Fibroblast of lung (primary cell): ENCODE results near the gene SMC1A. TPM values are rescaled to one million over a fixed set of nuclear protein-coding genes. Genes with fewer than 3 reads are reported as not detected.

Experiments
- DNase-seq, 2 donors: peaks; one replicate each; pipeline versions ENCODE4 v3.0.0 to v3.0.0-alpha.2; 2010; ENCODE audit warnings: low read depth in 2 of 2
- H2AFZ ChIP-seq: 2 replicates; pipeline ENCODE4 v1.5.1; 2012; ENCODE audit warnings: low read length, control low read depth, inconsistent platforms
- H3K27ac ChIP-seq: 2 replicates; pipeline ENCODE4 v1.5.1; 2011; ENCODE audit warnings: low read length, control low read depth; ENCODE audit not compliant: insufficient read depth
- H3K27me3 ChIP-seq: 2 replicates; pipeline ENCODE4 v1.5.1; 2011; ENCODE audit warnings: mild to moderate bottlenecking, low read length; ENCODE audit not compliant: control insufficient read depth, insufficient read depth
- H3K36me3 ChIP-seq: 2 replicates; pipeline ENCODE4 v1.5.1; 2011; ENCODE audit warnings: low read length; ENCODE audit not compliant: control insufficient read depth, insufficient read depth
- H3K4me1 ChIP-seq: 2 replicates; pipeline ENCODE4 v1.5.1; 2011; ENCODE audit warnings: low read length; ENCODE audit not compliant: control insufficient read depth, insufficient read depth; ENCODE audit errors: extremely low read depth
- H3K4me2 ChIP-seq: 2 replicates; pipeline ENCODE4 v1.5.1; 2011; ENCODE audit warnings: low read length, control low read depth; ENCODE audit not compliant: insufficient read depth; ENCODE audit errors: extremely low read depth
- H3K4me3 ChIP-seq, 4 experiments: fragments of 200-600 bp in 1 of 4; sonication (generic) in 1 of 4; replicated peaks in 1 of 4; 2 replicates each; pipeline ENCODE4 v1.5.1; 2011 to 2016; ENCODE audit warnings: low read length in 4 of 4, low read depth in 3 of 4, mild to moderate bottlenecking in 3 of 4, control low read depth in 2 of 4, inconsistent platforms in 1 of 4, mixed read lengths in 1 of 4; ENCODE audit not compliant: insufficient read depth in 1 of 4; ENCODE audit errors: control extremely low read depth in 1 of 4
- H3K79me2 ChIP-seq: 2 replicates; pipeline ENCODE4 v1.5.1; 2012; ENCODE audit warnings: mild to moderate bottlenecking, low read length, inconsistent platforms; ENCODE audit not compliant: control insufficient read depth, insufficient read depth
- H3K9ac ChIP-seq: 2 replicates; pipeline ENCODE4 v1.5.1; 2011; ENCODE audit warnings: mild to moderate bottlenecking, low read length, control low read depth; ENCODE audit not compliant: insufficient read depth
- H3K9me3 ChIP-seq: 2 replicates; pipeline ENCODE4 v1.5.1; 2012; ENCODE audit warnings: low read depth, low read length; ENCODE audit not compliant: control insufficient read depth, insufficient read depth
- H4K20me1 ChIP-seq: 2 replicates; pipeline ENCODE4 v1.5.1; 2011; ENCODE audit warnings: low read length; ENCODE audit not compliant: control insufficient read depth, insufficient read depth; ENCODE audit errors: extremely low read depth
- CTCF ChIP-seq, 2 donors: IDR thresholded peaks in 1 of 2; conservative IDR thresholded peaks in 1 of 2; 1 replicate in 1 of 2; 2 replicates in 1 of 2; pipeline ENCODE4 v1.5.1; 2011 to 2012; ENCODE audit warnings: low read length in 2 of 2, control low read depth in 1 of 2, inconsistent platforms in 1 of 2, low read depth in 1 of 2, mild to moderate bottlenecking in 1 of 2
- EZH2 ChIP-seq: IDR thresholded peaks from 2 replicates; pipeline ENCODE4 v1.5.1; 2012; ENCODE audit warnings: low read length, control low read depth, mild to moderate bottlenecking; ENCODE audit errors: missing control alignments
- polyA plus RNA-seq, 2 donors: library from polyadenylated mRNA; depleted of rRNA in 1 of 2; stranded (reverse) in 1 of 2; unstranded in 1 of 2; fragments of >200 nt; gene quantifications; 2 replicates each; pipeline ENCODE4 v1.2.1, GENCODE V29; 2011 to 2012; ENCODE audit warnings: missing spikeins in 1 of 2
- total RNA-seq: library from RNA; depleted of rRNA; stranded (reverse); fragments of >200 nt; gene quantifications from 2 replicates; pipeline ENCODE4 v1.2.1, GENCODE V29; 2014

The SMC1A gene
- total and polyA plus RNA-seq, 2 donors (not counting 1 experiment from before 2014, with no cell fraction given) = 9.6 to 23.5 TPM

GRCh38 chrX:53412446-53412845 is 10.0 kb downstream of the SMC1A start:
- H3K36me3 ChIP-seq = peaks cover 1% of the 10 kb centered on the region
- H3K9me3 ChIP-seq = no peaks in the 10 kb centered on the region
- H3K4me2 ChIP-seq = no peak overlapping the region
- TF ChIP-seq CTCF (conservative IDR thresholded peaks at IDR 0.05 in 1 of 2, IDR thresholded peaks at IDR 0.05 in 1 of 2; ENCODE audit: low read depth in 1 of 2, low read length in 2 of 2) = no peak
- no peak for TF ChIP-seq EZH2
- H3K9ac ChIP-seq = no peak overlapping the region
- no peak for DNase-seq
- no peak overlapping the region for H2AFZ ChIP-seq
- H3K79me2 ChIP-seq = peaks cover 16% of the 10 kb centered on the region
- no peaks in the 10 kb centered on the region for H3K27me3 ChIP-seq
- peaks cover 2% of the 10 kb centered on the region for H4K20me1 ChIP-seq
- no peak overlapping the region for H3K27ac ChIP-seq
- no peaks in the 10 kb centered on the region for H3K4me1 ChIP-seq
- no peak overlapping the region for H3K4me3 ChIP-seq

DNA sequence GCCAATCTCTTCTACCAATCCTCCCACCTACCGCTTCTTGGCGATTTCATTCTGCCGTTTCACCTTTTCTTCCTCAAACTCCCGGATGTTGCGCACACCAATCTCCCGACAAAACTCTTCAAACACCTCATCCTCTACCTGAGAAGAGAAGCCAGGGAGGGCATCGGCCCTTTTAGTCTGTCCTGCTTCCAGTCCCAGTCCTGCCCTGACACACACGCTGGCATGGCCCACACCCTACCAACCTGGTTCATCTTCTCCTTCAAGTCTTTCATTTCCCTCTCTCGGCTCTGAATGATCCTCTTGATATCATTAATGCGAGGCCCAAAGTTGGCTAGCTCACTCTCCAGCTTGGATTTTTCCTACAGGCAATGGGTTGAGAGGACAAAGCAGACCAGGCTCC is 18.9 kb downstream of the SMC1A start:
- no peak overlapping the region for H3K27ac ChIP-seq
- no peaks in the 10 kb centered on the region for H3K9me3 ChIP-seq
- TF ChIP-seq CTCF (conservative IDR thresholded peaks at IDR 0.05 in 1 of 2, IDR thresholded peaks at IDR 0.05 in 1 of 2; ENCODE audit: low read depth in 1 of 2, low read length in 2 of 2) = no peak
- TF ChIP-seq EZH2 = no peak
- no peaks in the 10 kb centered on the region for H3K79me2 ChIP-seq
- H4K20me1 ChIP-seq = no peaks in the 10 kb centered on the region
- DNase-seq = no peak
- no peaks in the 10 kb centered on the region for H3K4me1 ChIP-seq
- peaks cover 10% of the 10 kb centered on the region for H3K36me3 ChIP-seq
- no peak overlapping the region for H2AFZ ChIP-seq
- no peak overlapping the region for H3K4me2 ChIP-seq
- H3K27me3 ChIP-seq = no peaks in the 10 kb centered on the region
- no peak overlapping the region for H3K4me3 ChIP-seq
- H3K9ac ChIP-seq = no peak overlapping the region

GRCh38 chrX:53398216-53398615 is 24.2 kb downstream of the SMC1A start:
- no peak overlapping the region for H2AFZ ChIP-seq
- no peaks in the 10 kb centered on the region for H3K36me3 ChIP-seq
- no peak overlapping the region for H3K9ac ChIP-seq
- H3K9me3 ChIP-seq = no peaks in the 10 kb centered on the region
- no peak overlapping the region for H3K4me2 ChIP-seq
- H4K20me1 ChIP-seq = no peaks in the 10 kb centered on the region
- no peaks in the 10 kb centered on the region for H3K27me3 ChIP-seq
- H3K4me3 ChIP-seq = no peak overlapping the region
- no peak overlapping the region for H3K27ac ChIP-seq
- no peaks in the 10 kb centered on the region for H3K79me2 ChIP-seq
- TF ChIP-seq EZH2 = no peak
- TF ChIP-seq CTCF (conservative IDR thresholded peaks at IDR 0.05 in 1 of 2, IDR thresholded peaks at IDR 0.05 in 1 of 2; ENCODE audit: low read depth in 1 of 2, low read length in 2 of 2) = no peak
- no peaks in the 10 kb centered on the region for H3K4me1 ChIP-seq
- DNase-seq = no peak
